Measurements from ENCODE around the gene ATE1.
"Not testable (repeated sequence)": the region's sequence is repeated elsewhere in the genome, so short reads cannot be mapped to it uniquely, and the experiment has no call there.

Gene ATE1

GRCh38 chr10:121830101-121830500 lies 97.7 kb downstream of the ATE1 start:
- H3K27ac ChIP-seq (ENCODE audit: low read depth, low read length): no peak overlapping the region
- H3K9ac ChIP-seq (ENCODE audit: low read depth, low read length): no peak overlapping the region
- H3K36me3 ChIP-seq (ENCODE audit: insufficient read depth, low read length): peaks cover 30% of the 10 kb centered on the region
- WGBS: 98% methylated on average over 2 of the region's 2 CpGs
- H3K9me3 ChIP-seq (ENCODE audit: insufficient read depth, low read depth, low read length): no peaks in the 10 kb centered on the region
- no peak overlapping the region for H3K4me3 ChIP-seq (ENCODE audit: low read length)
- H3K4me1 ChIP-seq (ENCODE audit: insufficient read depth, low read length): no peaks in the 10 kb centered on the region
- no peaks in the 10 kb centered on the region for H3K27me3 ChIP-seq (ENCODE audit: insufficient read depth, low read length)

DNA sequence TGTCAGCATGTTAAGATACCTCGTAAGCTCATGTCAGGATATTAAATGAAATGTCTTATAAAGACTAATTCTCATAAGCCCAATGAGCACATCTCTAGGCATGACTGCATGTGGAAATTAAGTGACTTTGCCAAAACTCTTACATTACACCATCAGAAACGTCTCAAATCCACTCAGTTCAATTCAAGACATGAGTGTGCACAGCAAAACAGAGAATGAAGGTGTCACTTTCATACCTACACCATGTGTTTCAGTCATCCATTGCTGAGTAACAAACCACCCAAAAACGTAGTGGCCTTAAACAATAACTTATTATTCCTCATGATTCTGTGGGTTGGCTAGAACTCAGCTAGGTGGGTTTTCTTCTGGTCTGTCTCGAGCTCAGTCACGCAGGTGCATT lies 99.8 kb downstream of the ATE1 start:
- Histone ChIP-seq H3K36me3 (ENCODE audit: insufficient read depth, low read length) (peaks cover 19% of the 10 kb centered on the region), H3K27me3 (ENCODE audit: insufficient read depth, low read length) (no peaks in the 10 kb centered on the region), H3K4me1 (ENCODE audit: insufficient read depth, low read length) (no peaks in the 10 kb centered on the region), H3K9ac (ENCODE audit: low read depth, low read length) (no peak overlapping the region), H3K4me3 (ENCODE audit: low read length) (no peak overlapping the region), H3K27ac (ENCODE audit: low read depth, low read length) (no peak overlapping the region), H3K9me3 (ENCODE audit: insufficient read depth, low read depth, low read length) (no peaks in the 10 kb centered on the region)
- 91% methylated on average over 5 of the region's 5 CpGs for WGBS

DNA sequence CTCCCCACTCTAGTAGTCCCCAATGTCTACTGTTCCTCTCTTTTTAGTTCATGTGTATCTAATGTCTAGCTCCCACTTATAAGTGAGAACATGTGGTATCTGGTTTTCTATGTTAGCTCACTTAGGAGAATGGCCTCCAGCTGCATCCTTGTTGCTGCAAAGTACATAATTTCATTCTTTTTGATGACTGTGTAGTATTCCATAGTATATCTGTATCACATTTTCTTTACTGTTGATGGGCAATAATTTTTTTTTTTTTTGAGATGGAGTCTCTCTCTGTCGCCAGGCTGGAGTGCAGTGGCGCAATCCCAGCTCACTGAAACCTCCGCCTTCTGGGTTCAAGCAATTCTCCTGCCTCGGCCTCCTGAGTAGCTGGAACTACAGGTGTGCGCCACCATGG lies 101.1 kb downstream of the ATE1 start:
- H3K36me3 ChIP-seq (ENCODE audit: insufficient read depth, low read length): peaks cover 19% of the 10 kb centered on the region
- H3K27me3 ChIP-seq (ENCODE audit: insufficient read depth, low read length); H3K9ac ChIP-seq (ENCODE audit: low read depth, low read length); H3K4me1 ChIP-seq (ENCODE audit: insufficient read depth, low read length); H3K9me3 ChIP-seq (ENCODE audit: insufficient read depth, low read depth, low read length); H3K27ac ChIP-seq (ENCODE audit: low read depth, low read length); H3K4me3 ChIP-seq (ENCODE audit: low read length): not testable (repeated sequence)
- WGBS: 96% methylated on average over 5 of the region's 5 CpGs

- Histone ChIP-seq H3K9ac (ENCODE audit: low read depth, low read length) (no peak overlapping the region), H3K9me3 (ENCODE audit: insufficient read depth, low read depth, low read length) (no peaks in the 10 kb centered on the region), H3K36me3 (ENCODE audit: insufficient read depth, low read length) (peaks cover 12% of the 10 kb centered on the region; the same call in 1 of the 2 replicates), H3K4me1 (ENCODE audit: insufficient read depth, low read length) (no peaks in the 10 kb centered on the region), H3K27me3 (ENCODE audit: insufficient read depth, low read length) (no peaks in the 10 kb centered on the region), H3K27ac (ENCODE audit: low read depth, low read length) (no peak overlapping the region), H3K4me3 (ENCODE audit: low read length) (no peak overlapping the region)
- 82% methylated on average over 5 of the region's 5 CpGs for WGBS
Observed at GRCh38 chr10:121823993-121824463, 103.8 kb downstream of the ATE1 start.

GRCh38 chr10:121822724-121823123 lies 105.1 kb downstream of the ATE1 start:
- 95% methylated on average over 3 of the region's 3 CpGs for WGBS
- H3K4me1 ChIP-seq (ENCODE audit: insufficient read depth, low read length): no peaks in the 10 kb centered on the region
- H3K27me3 ChIP-seq (ENCODE audit: insufficient read depth, low read length): no peaks in the 10 kb centered on the region
- peaks cover 5% of the 10 kb centered on the region; the same call in 1 of the 2 replicates for H3K36me3 ChIP-seq (ENCODE audit: insufficient read depth, low read length)
- no peak overlapping the region for H3K4me3 ChIP-seq (ENCODE audit: low read length)
- no peaks in the 10 kb centered on the region for H3K9me3 ChIP-seq (ENCODE audit: insufficient read depth, low read depth, low read length)
- no peak overlapping the region for H3K9ac ChIP-seq (ENCODE audit: low read depth, low read length)
- no peak overlapping the region for H3K27ac ChIP-seq (ENCODE audit: low read depth, low read length)

GRCh38 chr10:121822180-121822579 lies 105.7 kb downstream of the ATE1 start:
- H3K4me1 ChIP-seq (ENCODE audit: insufficient read depth, low read length): no peaks in the 10 kb centered on the region
- no peak overlapping the region for H3K9ac ChIP-seq (ENCODE audit: low read depth, low read length)
- no peaks in the 10 kb centered on the region for H3K9me3 ChIP-seq (ENCODE audit: insufficient read depth, low read depth, low read length)
- H3K36me3 ChIP-seq (ENCODE audit: insufficient read depth, low read length): no peaks in the 10 kb centered on the region
- no peaks in the 10 kb centered on the region for H3K27me3 ChIP-seq (ENCODE audit: insufficient read depth, low read length)
- WGBS: 100% methylated on average over 1 of the region's 1 CpG
- H3K4me3 ChIP-seq (ENCODE audit: low read length): no peak overlapping the region
- no peak overlapping the region for H3K27ac ChIP-seq (ENCODE audit: low read depth, low read length)

DNA sequence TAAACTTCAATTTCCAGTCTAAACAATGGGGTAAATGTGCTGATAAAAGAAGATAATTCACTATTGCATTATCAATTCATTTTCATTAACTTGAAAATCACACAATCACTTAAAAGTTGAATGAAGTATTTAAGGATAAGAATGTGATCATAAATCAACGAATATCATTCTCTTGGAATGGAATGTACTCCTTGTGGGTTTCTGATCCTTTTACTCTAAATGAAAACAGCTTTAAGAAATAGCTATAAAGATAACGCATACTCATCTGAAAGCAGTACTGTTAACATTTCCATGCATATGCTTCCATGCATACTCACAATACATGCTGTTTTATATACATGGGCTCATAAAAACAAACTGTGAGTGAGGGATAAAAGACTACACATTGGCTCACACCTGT lies 108.8 kb downstream of the ATE1 start:
- Histone ChIP-seq H3K27me3 (ENCODE audit: insufficient read depth, low read length) (no peaks in the 10 kb centered on the region), H3K9me3 (ENCODE audit: insufficient read depth, low read depth, low read length) (no peaks in the 10 kb centered on the region), H3K4me1 (ENCODE audit: insufficient read depth, low read length) (no peaks in the 10 kb centered on the region), H3K4me3 (ENCODE audit: low read length) (no peak overlapping the region), H3K27ac (ENCODE audit: low read depth, low read length) (no peak overlapping the region), H3K9ac (ENCODE audit: low read depth, low read length) (no peak overlapping the region), H3K36me3 (ENCODE audit: insufficient read depth, low read length) (no peaks in the 10 kb centered on the region; the same call in 1 of the 2 replicates)
- WGBS: 100% methylated on average over 1 of the region's 2 CpGs

DNA sequence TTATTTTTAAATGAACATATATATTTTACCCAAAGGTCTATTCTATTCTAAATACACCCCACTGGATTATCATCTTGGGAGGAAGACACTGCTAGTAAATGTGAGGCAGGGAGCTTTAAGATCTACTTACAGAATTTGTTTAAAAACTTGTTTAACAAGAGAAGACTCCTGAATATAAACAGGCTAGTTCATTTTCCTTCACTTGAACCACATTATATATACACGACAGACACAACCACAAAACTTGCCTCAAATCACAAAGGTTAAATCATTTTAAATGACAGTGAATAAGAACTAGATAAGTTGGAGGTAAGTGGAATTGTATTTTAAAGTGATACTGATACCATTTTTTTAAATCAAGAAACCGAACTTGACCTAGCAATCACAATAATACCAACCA lies 109.2 kb downstream of the ATE1 start:
- no peak overlapping the region for H3K9ac ChIP-seq (ENCODE audit: low read depth, low read length)
- H3K36me3 ChIP-seq (ENCODE audit: insufficient read depth, low read length): no peaks in the 10 kb centered on the region; the same call in 1 of the 2 replicates
- no peak overlapping the region for H3K4me3 ChIP-seq (ENCODE audit: low read length)
- H3K27me3 ChIP-seq (ENCODE audit: insufficient read depth, low read length): no peaks in the 10 kb centered on the region
- H3K27ac ChIP-seq (ENCODE audit: low read depth, low read length): no peak overlapping the region
- H3K4me1 ChIP-seq (ENCODE audit: insufficient read depth, low read length): no peaks in the 10 kb centered on the region
- WGBS: 0% methylated on average over 1 of the region's 2 CpGs
- no peaks in the 10 kb centered on the region for H3K9me3 ChIP-seq (ENCODE audit: insufficient read depth, low read depth, low read length)

DNA sequence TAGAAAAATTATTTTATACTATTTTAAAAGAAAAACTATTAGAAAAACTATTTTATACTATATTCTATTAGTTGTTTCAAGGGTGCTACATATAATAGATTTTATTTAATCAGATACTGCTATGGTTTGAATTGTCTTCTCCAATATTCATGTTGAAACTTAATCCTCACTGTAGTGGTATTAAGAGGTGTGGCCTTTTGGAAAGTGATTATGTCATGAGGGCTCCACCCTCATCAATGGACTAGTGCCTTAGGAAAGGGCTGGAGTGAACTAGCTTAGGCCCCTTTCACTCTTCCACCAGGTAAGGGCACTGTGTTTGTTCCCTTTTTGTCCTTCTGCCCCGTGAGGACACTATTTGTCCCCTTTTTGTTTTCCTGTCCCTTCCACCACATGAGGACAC lies 111.6 kb downstream of the ATE1 start:
- Histone ChIP-seq H3K27ac (ENCODE audit: low read depth, low read length) (no peak overlapping the region), H3K9me3 (ENCODE audit: insufficient read depth, low read depth, low read length) (no peaks in the 10 kb centered on the region), H3K4me3 (ENCODE audit: low read length) (no peak overlapping the region)

DNA sequence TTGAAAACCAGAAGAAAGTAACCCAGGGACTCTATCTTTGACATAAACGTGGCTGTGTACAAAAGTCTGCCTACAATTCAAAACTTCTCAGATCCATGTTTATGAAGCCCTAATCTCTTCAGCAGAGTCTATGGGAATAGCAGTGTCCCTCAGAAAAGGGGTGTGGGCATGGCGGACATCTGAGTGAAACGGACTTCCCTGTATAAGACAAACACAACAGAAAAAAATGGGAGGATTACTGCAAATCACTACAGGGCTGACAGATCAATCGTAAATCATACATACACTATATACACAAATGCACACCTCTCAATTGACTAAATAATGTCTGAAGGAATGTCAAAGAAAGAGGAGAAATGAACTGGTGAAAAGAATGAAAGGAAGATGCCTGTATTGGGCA lies 114.0 kb downstream of the ATE1 start:
- Histone ChIP-seq H3K9me3 (ENCODE audit: insufficient read depth, low read depth, low read length) (no peaks in the 10 kb centered on the region), H3K9ac (ENCODE audit: low read depth, low read length) (no peak overlapping the region)
- WGBS: 88% methylated on average over 4 of the region's 4 CpGs

More for the DNA sequence above, 111.6 kb downstream of the ATE1 start:
- Histone ChIP-seq H3K36me3 (ENCODE audit: insufficient read depth, low read length) (no peaks in the 10 kb centered on the region; the same call in 1 of the 2 replicates), H3K27me3 (ENCODE audit: insufficient read depth, low read length) (no peaks in the 10 kb centered on the region), H3K4me1 (ENCODE audit: insufficient read depth, low read length) (no peaks in the 10 kb centered on the region), H3K9ac (ENCODE audit: low read depth, low read length) (no peak overlapping the region)
- 90% methylated on average over 1 of the region's 1 CpG for WGBS

GRCh38 chr10:121813211-121813815 lies 114.5 kb downstream of the ATE1 start:
- no peak overlapping the region for H3K27ac ChIP-seq (ENCODE audit: low read depth, low read length)
- H3K9ac ChIP-seq (ENCODE audit: low read depth, low read length): no peak overlapping the region
- 100% methylated on average over 1 of the region's 1 CpG for WGBS
- H3K36me3 ChIP-seq (ENCODE audit: insufficient read depth, low read length): no peaks in the 10 kb centered on the region; the same call in 1 of the 2 replicates
- H3K4me1 ChIP-seq (ENCODE audit: insufficient read depth, low read length): no peaks in the 10 kb centered on the region
- no peak overlapping the region for H3K4me3 ChIP-seq (ENCODE audit: low read length)
- no peaks in the 10 kb centered on the region for H3K9me3 ChIP-seq (ENCODE audit: insufficient read depth, low read depth, low read length)
- no peaks in the 10 kb centered on the region for H3K27me3 ChIP-seq (ENCODE audit: insufficient read depth, low read length)

More for the DNA sequence above, 114.0 kb downstream of the ATE1 start:
- no peaks in the 10 kb centered on the region for H3K27me3 ChIP-seq (ENCODE audit: insufficient read depth, low read length)
- no peak overlapping the region for H3K4me3 ChIP-seq (ENCODE audit: low read length)
- H3K4me1 ChIP-seq (ENCODE audit: insufficient read depth, low read length): no peaks in the 10 kb centered on the region
- no peak overlapping the region for H3K27ac ChIP-seq (ENCODE audit: low read depth, low read length)
- no peaks in the 10 kb centered on the region; the same call in 1 of the 2 replicates for H3K36me3 ChIP-seq (ENCODE audit: insufficient read depth, low read length)

GRCh38 chr10:121812031-121812430 lies 115.8 kb downstream of the ATE1 start:
- no peak overlapping the region for H3K27ac ChIP-seq (ENCODE audit: low read depth, low read length)
- H3K4me1 ChIP-seq (ENCODE audit: insufficient read depth, low read length): no peaks in the 10 kb centered on the region
- no peaks in the 10 kb centered on the region for H3K9me3 ChIP-seq (ENCODE audit: insufficient read depth, low read depth, low read length)
- 73% methylated on average over 4 of the region's 4 CpGs for WGBS
- H3K4me3 ChIP-seq (ENCODE audit: low read length): no peak overlapping the region
- no peaks in the 10 kb centered on the region for H3K27me3 ChIP-seq (ENCODE audit: insufficient read depth, low read length)
- H3K36me3 ChIP-seq (ENCODE audit: insufficient read depth, low read length): no peaks in the 10 kb centered on the region; the same call in 1 of the 2 replicates
- no peak overlapping the region for H3K9ac ChIP-seq (ENCODE audit: low read depth, low read length)

Measured in HUES64 (cell line).